HUES6 (cell line): ENCODE data around the gene LARP6.
A peak's percentile ranks its signal among the peaks of the same experiment; 100 is the strongest.

ENCODE experiments used
- H3K27ac ChIP-seq: 2 replicates; pipeline ENCODE4 v1.7.0; 2013; ENCODE audit warnings: low read depth, mild to moderate bottlenecking, low read length, inconsistent platforms
- H3K27me3 ChIP-seq: 2 replicates; pipeline ENCODE4 v1.6.1; 2013; ENCODE audit warnings: low read length; ENCODE audit not compliant: control insufficient read depth, insufficient read depth
- H3K36me3 ChIP-seq: 2 replicates; pipeline ENCODE4 v1.6.1; 2013; ENCODE audit warnings: low read length; ENCODE audit not compliant: control insufficient read depth, insufficient read depth
- H3K4me1 ChIP-seq: 2 replicates; pipeline ENCODE4 v1.6.1; 2013; ENCODE audit warnings: low read length; ENCODE audit not compliant: control insufficient read depth, insufficient read depth
- H3K4me3 ChIP-seq: 2 replicates; pipeline ENCODE4 v1.5.1; 2013; ENCODE audit warnings: low read depth, low read length
- H3K9ac ChIP-seq: one replicate; pipeline ENCODE4 v1.6.1; 2013; ENCODE audit warnings: mild to moderate bottlenecking, low read length
- H3K9me3 ChIP-seq: 2 replicates; pipeline ENCODE4 v1.6.1; 2013; ENCODE audit warnings: low read depth, low read length; ENCODE audit not compliant: control insufficient read depth, insufficient read depth

Gene LARP6

GRCh38 chr15:70857562-70858285 lies 3.8 kb upstream of the LARP6 start:
- Histone ChIP-seq H3K9me3 (no peaks in the 10 kb centered on the region), H3K4me1 (peaks cover 6% of the 10 kb centered on the region), H3K27me3 (no peaks in the 10 kb centered on the region), H3K36me3 (no peaks in the 10 kb centered on the region), H3K9ac (no peak overlapping the region), H3K27ac (no peak overlapping the region), H3K4me3 (no peak overlapping the region)

GRCh38 chr15:70856884-70857561 lies 3.1 kb upstream of the LARP6 start:
- H3K9me3 ChIP-seq, result no peaks in the 10 kb centered on the region
- H3K27me3 ChIP-seq, result no peaks in the 10 kb centered on the region
- H3K4me3 ChIP-seq, result no peak overlapping the region
- peaks cover 10% of the 10 kb centered on the region for H3K4me1 ChIP-seq
- H3K36me3 ChIP-seq, result 0 out of 2 replicates have a peak, but pooled peaks cover under 1% of the 10 kb centered on the region
- no peak overlapping the region for H3K27ac ChIP-seq
- no peak overlapping the region for H3K9ac ChIP-seq

GRCh38 chr15:70856177-70856883 lies 2.4 kb upstream of the LARP6 start:
- no peak overlapping the region for H3K9ac ChIP-seq

GRCh38 chr15:70855764-70856163 lies 1.8 kb upstream of the LARP6 start:
- Histone ChIP-seq H3K9me3 (no peaks in the 10 kb centered on the region), H3K27ac (no peak overlapping the region), H3K27me3 (no peaks in the 10 kb centered on the region), H3K9ac (no peak overlapping the region), H3K36me3 (peaks cover 11% of the 10 kb centered on the region), H3K4me3 (no peak overlapping the region), H3K4me1 (peaks cover 10% of the 10 kb centered on the region)

More at GRCh38 chr15:70856177-70856883, 2.4 kb upstream of the LARP6 start:
- Histone ChIP-seq H3K36me3 (peaks cover 7% of the 10 kb centered on the region), H3K27ac (no peak overlapping the region), H3K27me3 (no peaks in the 10 kb centered on the region), H3K9me3 (no peaks in the 10 kb centered on the region), H3K4me3 (no peak overlapping the region), H3K4me1 (peaks cover 10% of the 10 kb centered on the region)

GRCh38 chr15:70854666-70854976 lies 664 bp upstream of the LARP6 start:
- peak overlapping the region; percentile 69 for H3K9ac ChIP-seq
- H3K27ac ChIP-seq, result no peak overlapping the region
- H3K4me3 ChIP-seq, result peak overlapping the region; percentile 67

GRCh38 chr15:70853318-70853972 lies 512 bp downstream of the LARP6 start:
- no peak overlapping the region for H3K27ac ChIP-seq
- H3K4me3 ChIP-seq, result peak overlapping the region; percentile 67
- peaks cover 10% of the 10 kb centered on the region for H3K4me1 ChIP-seq
- H3K9me3 ChIP-seq, result no peaks in the 10 kb centered on the region
- no peaks in the 10 kb centered on the region for H3K27me3 ChIP-seq
- H3K9ac ChIP-seq, result peak overlapping the region; percentile 41
- H3K36me3 ChIP-seq, result peaks cover 15% of the 10 kb centered on the region

More at GRCh38 chr15:70854666-70854976, 664 bp upstream of the LARP6 start:
- peaks cover 15% of the 10 kb centered on the region for H3K36me3 ChIP-seq
- no peaks in the 10 kb centered on the region for H3K27me3 ChIP-seq
- H3K9me3 ChIP-seq, result no peaks in the 10 kb centered on the region
- peaks cover 10% of the 10 kb centered on the region for H3K4me1 ChIP-seq

- Histone ChIP-seq H3K9me3 (no peaks in the 10 kb centered on the region), H3K36me3 (peaks cover 15% of the 10 kb centered on the region), H3K27me3 (no peaks in the 10 kb centered on the region), H3K27ac (no peak overlapping the region), H3K4me3 (peak overlapping the region; percentile 67), H3K9ac (peak overlapping the region; percentile 47), H3K4me1 (peaks cover 10% of the 10 kb centered on the region)
These were observed 1.2 kb downstream of the LARP6 start for GRCh38 chr15:70852501-70853317.

GRCh38 chr15:70851889-70852288 lies 2.1 kb downstream of the LARP6 start:
- Histone ChIP-seq H3K9ac (no peak overlapping the region), H3K4me1 (peaks cover 10% of the 10 kb centered on the region), H3K27ac (no peak overlapping the region), H3K4me3 (no peak overlapping the region), H3K36me3 (peaks cover 15% of the 10 kb centered on the region), H3K9me3 (no peaks in the 10 kb centered on the region), H3K27me3 (no peaks in the 10 kb centered on the region)

- Histone ChIP-seq H3K9ac (no peak overlapping the region), H3K4me3 (no peak overlapping the region), H3K27ac (no peak overlapping the region), H3K4me1 (no peaks in the 10 kb centered on the region), H3K27me3 (no peaks in the 10 kb centered on the region), H3K36me3 (peaks cover 4% of the 10 kb centered on the region; the same call in 1 of the 2 replicates), H3K9me3 (no peaks in the 10 kb centered on the region)
These were observed 8.2 kb downstream of the LARP6 start for GRCh38 chr15:70845602-70846360.

- Histone ChIP-seq H3K9ac (no peak overlapping the region), H3K9me3 (peaks cover 6% of the 10 kb centered on the region), H3K4me3 (no peak overlapping the region), H3K4me1 (peaks cover 12% of the 10 kb centered on the region), H3K36me3 (peaks cover 23% of the 10 kb centered on the region), H3K27me3 (no peaks in the 10 kb centered on the region), H3K27ac (no peak overlapping the region)
These were observed 16.5 kb downstream of the LARP6 start for GRCh38 chr15:70837476-70837875.
